Panc1 (cell line): ENCODE measurements around the gene ZNF503.

Experiments
- POLR2AphosphoS5 ChIP-seq: IDR thresholded peaks from 2 replicates; pipeline ENCODE4 v1.6.1; 2012; ENCODE audit warnings: mild to moderate bottlenecking, low read depth, low read length, moderate library complexity
- TF ChIP-seq, protein P1 (sequence below): fragments of 450-650 bp; IDR thresholded peaks from 2 replicates; pipeline ENCODE4 v1.5.1; 2017; ENCODE audit warnings: mild to moderate bottlenecking
- TF ChIP-seq, protein P2 (sequence below), 2 experiments: IDR thresholded peaks; 2 replicates each; pipeline ENCODE4 v1.6.1; 2011 to 2012; ENCODE audit warnings: low read depth in 2 of 2, control low read depth in 1 of 2, low read length in 1 of 2, mild to moderate bottlenecking in 1 of 2, moderate library complexity in 1 of 2; ENCODE audit not compliant: insufficient read depth in 1 of 2

DNA sequence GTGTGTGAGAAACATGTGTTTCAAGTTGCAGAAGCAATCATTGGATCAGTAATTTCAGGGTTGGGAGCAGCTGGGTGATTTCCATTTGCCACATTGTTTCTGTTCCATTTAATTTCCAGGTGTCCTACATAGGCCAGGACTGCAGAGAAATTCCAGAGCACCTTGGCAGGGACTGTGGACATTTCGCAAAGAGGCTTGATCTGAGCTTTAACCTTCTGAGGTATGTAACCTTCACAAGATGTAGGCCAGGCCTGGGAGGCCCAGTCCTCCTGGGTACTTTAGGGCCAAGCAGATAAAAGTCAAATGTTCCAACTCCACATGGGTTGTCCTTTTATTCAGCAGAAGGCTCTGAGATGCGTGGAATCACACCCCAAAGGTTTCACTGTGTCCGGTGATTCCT is 36.7 kb upstream of the ZNF503 start:
- TF ChIP-seq, protein P1, sequence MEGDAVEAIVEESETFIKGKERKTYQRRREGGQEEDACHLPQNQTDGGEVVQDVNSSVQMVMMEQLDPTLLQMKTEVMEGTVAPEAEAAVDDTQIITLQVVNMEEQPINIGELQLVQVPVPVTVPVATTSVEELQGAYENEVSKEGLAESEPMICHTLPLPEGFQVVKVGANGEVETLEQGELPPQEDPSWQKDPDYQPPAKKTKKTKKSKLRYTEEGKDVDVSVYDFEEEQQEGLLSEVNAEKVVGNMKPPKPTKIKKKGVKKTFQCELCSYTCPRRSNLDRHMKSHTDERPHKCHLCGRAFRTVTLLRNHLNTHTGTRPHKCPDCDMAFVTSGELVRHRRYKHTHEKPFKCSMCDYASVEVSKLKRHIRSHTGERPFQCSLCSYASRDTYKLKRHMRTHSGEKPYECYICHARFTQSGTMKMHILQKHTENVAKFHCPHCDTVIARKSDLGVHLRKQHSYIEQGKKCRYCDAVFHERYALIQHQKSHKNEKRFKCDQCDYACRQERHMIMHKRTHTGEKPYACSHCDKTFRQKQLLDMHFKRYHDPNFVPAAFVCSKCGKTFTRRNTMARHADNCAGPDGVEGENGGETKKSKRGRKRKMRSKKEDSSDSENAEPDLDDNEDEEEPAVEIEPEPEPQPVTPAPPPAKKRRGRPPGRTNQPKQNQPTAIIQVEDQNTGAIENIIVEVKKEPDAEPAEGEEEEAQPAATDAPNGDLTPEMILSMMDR = no peak
- no peak for TF ChIP-seq POLR2AphosphoS5
- TF ChIP-seq, protein P2, sequence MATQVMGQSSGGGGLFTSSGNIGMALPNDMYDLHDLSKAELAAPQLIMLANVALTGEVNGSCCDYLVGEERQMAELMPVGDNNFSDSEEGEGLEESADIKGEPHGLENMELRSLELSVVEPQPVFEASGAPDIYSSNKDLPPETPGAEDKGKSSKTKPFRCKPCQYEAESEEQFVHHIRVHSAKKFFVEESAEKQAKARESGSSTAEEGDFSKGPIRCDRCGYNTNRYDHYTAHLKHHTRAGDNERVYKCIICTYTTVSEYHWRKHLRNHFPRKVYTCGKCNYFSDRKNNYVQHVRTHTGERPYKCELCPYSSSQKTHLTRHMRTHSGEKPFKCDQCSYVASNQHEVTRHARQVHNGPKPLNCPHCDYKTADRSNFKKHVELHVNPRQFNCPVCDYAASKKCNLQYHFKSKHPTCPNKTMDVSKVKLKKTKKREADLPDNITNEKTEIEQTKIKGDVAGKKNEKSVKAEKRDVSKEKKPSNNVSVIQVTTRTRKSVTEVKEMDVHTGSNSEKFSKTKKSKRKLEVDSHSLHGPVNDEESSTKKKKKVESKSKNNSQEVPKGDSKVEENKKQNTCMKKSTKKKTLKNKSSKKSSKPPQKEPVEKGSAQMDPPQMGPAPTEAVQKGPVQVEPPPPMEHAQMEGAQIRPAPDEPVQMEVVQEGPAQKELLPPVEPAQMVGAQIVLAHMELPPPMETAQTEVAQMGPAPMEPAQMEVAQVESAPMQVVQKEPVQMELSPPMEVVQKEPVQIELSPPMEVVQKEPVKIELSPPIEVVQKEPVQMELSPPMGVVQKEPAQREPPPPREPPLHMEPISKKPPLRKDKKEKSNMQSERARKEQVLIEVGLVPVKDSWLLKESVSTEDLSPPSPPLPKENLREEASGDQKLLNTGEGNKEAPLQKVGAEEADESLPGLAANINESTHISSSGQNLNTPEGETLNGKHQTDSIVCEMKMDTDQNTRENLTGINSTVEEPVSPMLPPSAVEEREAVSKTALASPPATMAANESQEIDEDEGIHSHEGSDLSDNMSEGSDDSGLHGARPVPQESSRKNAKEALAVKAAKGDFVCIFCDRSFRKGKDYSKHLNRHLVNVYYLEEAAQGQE (IDR thresholded peaks at IDR 0.05; ENCODE audit: insufficient read depth in 1 of 2, low read depth in 2 of 2, low read length in 1 of 2) = no peak
